Right hindlimb (tissue), 1 donor: ENCODE results near the gene PTPN7.
"Not testable (repeated sequence)": the region's sequence is repeated elsewhere in the genome, so short reads cannot be mapped to it uniquely, and the experiment has no call there.

ENCODE experiments used
- DNase-seq: peaks from one replicate; pipeline ENCODE4 v3.0.0-alpha.2; 2018

The PTPN7 gene

GRCh38 chr1:202149566-202149965 is 10.8 kb downstream of the PTPN7 start:
- no peak for DNase-seq

GRCh38 chr1:202148391-202148790 is 12.0 kb downstream of the PTPN7 start:
- DNase-seq: no peak

- no peak for DNase-seq
Observed at GRCh38 chr1:202146993-202147392, 13.4 kb downstream of the PTPN7 start.

DNA sequence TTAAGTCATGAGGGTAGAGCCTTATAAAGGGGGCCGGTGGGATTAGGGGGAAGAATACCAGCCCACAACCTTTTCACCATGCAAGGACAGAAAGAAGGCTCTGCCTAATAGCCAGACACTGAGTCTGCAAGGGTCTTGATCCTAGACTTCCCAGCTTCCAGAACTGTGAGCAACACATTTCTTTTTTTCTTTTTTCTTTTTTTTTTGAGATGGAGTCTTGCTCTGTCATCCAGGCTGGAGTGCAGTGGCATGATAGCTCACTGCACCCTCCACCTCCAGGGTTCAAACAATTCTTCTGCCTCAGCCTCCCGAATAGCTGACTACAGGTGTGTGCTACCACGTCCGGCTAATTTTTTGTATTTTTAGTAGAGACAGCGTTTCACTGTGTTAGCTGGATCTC is 14.1 kb downstream of the PTPN7 start:
- no peak for DNase-seq

- not testable (repeated sequence) for DNase-seq
Observed at GRCh38 chr1:202145744-202146140, 14.7 kb downstream of the PTPN7 start.

DNA sequence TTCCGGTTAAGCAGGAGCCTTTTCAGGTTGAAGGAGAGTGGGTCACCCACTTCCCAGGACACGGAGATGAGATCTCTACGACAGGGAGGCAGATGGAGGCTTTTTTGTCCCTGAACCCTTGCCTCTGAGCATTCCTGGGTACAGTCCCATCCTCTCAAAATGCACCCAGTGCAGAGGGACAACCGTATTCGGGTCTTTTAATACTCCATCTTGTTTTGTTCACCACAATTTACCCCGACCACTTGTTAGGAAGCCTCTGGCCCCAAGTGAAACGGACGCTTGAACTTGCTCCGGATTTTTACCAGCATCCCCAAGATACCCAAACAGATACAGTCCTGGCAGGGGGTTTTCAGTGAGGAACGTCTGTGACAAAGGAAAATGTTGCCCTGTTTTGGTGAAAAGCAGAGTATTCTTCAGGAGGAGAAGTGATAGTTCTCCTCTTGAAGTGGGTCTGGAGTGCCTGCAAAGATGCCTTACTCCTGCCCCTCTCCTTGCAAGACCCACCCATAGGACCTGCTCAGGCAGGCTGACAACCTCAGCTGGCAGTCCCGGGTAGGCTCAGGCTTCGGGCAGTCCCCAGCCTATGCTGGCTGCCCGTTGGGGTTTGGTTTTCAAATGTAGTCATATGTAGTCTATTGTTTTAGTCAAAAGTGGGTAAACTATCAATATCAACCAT is 15.2 kb downstream of the PTPN7 start:
- no peak for DNase-seq

DNA sequence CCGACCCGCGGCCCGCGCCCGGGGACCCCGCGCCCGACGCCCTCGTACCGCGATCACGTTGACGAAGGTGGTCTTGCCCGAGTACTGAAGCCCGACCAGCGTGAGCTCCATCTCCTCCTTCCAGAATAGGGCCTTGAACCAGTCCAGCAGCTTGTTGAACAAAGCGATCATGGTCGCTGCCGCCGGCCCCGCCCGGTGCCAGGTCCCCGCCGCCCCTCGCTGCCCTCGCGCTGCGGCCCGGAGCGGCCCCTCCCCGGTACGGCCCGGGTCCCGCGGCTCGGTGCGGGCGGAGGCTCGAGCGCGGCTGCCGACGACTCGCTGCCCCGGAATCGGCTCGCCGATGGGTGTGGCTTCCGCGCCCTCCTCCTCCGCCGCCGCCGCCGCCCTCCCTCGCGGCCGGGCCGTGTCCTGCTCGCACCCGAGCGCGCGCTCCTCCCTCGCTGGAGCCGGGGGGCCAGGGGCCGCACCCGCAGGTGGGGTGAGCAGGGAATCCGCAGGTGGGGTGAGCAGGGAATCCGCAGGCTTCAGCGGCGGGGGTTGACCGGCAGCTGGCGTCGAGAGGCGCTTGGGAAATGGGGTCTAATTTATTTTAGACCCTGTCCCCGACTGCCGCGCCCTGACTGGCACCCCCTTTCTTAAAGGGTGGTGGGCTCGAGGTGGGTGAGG is 15.9 kb downstream of the PTPN7 start, which contains the start of gene ARL8A:
TSS of gene ARL8A (minus strand) at position 336 of the 666 bp plus-strand sequence. CDS start at position 171, 165 bp downstream.
- peak; percentile 79 for DNase-seq

- DNase-seq: peak; percentile 65
Observed at GRCh38 chr1:202143768-202144401, 16.5 kb downstream of the PTPN7 start.

- DNase-seq: no peak
Observed at GRCh38 chr1:202143011-202143767, 17.2 kb downstream of the PTPN7 start.

GRCh38 chr1:202141468-202141867 is 18.9 kb downstream of the PTPN7 start:
- not testable (repeated sequence) for DNase-seq

DNA sequence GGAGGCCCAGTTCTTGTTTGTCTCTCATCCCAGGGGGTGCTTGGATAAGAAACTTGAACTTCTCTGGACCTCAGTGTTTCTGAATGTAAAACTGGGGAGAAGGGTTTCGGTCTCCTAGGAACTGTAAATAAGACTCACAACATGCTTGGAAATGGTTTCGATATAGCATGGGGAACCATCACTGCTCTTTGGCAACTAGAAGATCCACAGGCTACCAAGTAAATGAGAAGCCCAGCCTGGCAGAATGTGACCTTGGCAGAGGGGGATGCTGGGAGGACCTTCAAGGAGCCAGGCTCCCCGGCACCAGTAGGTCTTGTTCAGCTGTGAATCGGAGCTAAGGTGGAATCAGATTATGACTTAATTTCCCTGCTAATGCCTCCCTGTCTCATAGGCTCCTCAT is 19.6 kb downstream of the PTPN7 start:
- no peak for DNase-seq

DNA sequence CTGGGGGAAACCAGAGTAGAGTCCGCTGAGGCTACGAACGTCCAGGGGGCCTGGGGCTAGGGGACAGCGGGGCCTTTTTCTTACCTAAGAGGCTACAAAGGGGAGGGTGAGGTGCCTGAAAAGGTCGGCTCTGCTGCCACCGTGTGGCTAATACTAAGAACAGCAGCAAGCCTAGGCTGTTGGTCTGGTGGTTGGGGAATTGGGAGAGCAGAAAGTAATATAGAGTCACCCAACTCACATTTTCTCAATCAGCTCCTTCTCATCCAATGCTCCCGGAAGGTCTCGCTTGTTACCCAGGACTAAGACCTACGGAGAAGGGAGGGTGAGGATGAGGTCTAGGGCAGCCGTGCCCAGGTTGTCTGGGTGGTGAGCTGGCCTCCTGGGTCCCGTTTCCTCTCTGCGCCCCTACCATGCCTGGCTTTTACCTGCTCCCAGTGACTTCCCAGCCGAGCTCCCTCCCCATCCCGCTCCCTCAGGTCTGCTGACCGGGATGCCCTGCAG is 25.1 kb downstream of the PTPN7 start:
- DNase-seq: peak; percentile 49

- DNase-seq: no peak
Observed at GRCh38 chr1:202134645-202135172, 25.7 kb downstream of the PTPN7 start.

GRCh38 chr1:202133989-202134388 is 26.4 kb downstream of the PTPN7 start:
- no peak for DNase-seq

DNA sequence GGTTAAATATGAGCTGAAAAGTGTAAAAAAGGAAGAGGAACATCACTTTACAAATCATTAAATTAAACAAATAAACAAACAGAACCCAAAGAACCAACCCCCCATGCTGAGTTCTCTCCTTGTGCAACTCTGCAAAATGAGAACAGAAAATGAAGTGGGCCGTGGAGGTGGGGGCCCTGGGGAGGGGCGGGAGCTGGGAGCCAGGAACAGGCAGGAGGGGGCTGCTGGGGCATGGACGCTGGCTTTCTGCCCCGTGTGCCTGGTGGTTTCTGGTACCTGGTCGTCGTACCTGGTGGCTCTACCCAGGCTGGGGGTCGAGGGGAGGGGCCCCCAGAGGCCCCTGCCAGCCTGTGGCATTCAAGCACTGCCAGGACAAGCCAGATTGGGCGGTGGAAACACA is 26.9 kb downstream of the PTPN7 start:
- no peak for DNase-seq

GRCh38 chr1:202133001-202133400 is 27.4 kb downstream of the PTPN7 start:
- no peak for DNase-seq

DNA sequence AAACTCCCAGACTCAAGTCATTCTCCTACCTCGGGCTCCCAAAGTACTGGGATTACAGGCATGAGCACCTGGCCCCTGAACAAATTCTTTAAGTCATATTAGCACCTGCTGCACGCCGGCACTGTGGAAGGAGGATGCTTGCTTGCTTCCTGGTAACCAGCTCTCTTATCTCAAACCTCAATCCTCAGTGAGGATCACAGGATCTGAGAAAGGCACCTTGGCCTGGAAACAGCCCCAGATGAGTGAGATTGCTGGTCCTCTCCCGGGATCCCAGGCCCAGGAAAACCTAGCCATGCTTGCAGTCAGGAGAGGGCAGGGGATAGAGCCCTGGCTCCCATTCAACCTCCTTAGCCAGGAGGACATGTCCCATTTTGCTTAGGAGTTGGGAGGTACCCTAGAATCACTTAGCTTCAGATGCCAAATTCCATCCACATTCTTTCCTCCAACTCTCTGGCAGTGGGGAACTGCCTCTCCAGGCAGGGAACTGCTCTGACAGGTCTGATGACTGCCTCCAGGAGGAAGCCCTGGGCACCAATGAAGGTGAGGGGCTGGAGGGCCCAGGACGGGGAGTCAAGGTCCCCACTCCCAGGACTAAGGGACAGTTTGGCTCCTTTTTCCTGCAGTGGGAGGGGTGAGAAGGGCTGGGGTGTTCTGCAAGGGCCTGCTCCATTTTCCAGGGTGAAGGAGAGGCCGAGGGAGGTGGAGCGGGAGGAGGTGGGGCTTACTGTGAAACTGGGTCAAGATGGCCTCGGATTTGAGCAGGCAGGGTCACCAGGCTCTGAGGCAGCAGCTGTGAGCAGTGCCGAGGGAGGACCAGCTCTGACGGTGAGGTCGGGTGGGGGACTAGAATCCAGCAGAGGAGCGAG is 28.2 kb downstream of the PTPN7 start:
- DNase-seq: no peak

DNA sequence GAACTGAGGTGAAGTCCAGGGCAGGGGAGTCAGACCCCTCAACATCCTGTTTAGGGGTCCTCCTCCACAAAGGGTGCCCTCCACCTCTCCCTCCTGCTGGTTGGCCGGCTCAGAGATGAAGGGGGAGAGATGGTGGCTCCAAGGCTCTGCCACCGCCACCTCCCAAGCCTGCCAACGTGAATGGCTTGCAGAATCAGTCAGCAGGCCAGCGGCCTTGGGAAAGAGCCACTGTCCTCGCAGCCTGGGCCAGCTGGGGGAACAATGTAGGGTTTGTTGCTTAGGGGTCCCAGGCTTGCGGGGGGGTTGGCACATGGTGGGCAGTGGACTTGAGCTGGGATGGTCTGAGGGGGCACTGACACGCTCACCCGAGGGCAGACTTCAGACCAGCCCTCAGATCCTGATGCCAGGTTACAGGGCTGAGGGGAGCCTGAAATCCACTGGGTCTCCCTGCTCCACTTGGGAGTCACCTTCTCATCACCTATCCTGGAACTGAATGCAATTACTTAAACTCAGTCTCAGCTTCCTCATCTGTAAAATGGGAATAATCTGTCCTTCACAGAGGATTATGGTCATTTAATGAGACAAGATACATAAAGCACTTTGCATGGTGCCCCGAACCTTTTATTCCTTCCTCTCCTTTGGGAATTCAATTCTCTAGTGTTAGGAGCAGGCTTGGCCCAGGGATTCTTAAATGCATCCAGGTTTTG is 29.4 kb downstream of the PTPN7 start:
- DNase-seq: no peak

DNA sequence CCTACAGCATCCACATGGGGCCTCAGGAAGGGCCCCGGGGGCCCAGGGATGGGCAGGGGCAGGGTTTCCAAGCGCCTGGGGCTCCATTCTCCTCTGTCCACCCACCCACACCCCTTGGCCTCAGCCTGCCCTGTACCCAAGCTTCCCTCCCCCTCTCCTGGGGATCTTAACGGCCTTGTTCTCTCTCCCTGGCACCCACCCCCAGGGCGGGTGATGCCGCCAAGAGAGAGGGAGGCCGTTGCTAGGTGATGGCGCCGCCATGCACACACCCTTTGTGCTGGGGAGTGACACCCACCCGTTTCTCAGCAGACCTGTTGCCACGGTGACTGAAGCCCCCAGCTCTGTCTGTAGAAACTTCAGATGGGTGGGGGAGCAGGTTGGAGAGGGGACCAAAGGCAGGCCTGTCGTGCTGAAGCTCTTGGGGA is 30.1 kb downstream of the PTPN7 start:
- no peak for DNase-seq

GRCh38 chr1:202129453-202130296 is 30.7 kb downstream of the PTPN7 start:
- no peak for DNase-seq
